Measurements from ENCODE around the gene ERCC5.

ERCC5 gene

DNA sequence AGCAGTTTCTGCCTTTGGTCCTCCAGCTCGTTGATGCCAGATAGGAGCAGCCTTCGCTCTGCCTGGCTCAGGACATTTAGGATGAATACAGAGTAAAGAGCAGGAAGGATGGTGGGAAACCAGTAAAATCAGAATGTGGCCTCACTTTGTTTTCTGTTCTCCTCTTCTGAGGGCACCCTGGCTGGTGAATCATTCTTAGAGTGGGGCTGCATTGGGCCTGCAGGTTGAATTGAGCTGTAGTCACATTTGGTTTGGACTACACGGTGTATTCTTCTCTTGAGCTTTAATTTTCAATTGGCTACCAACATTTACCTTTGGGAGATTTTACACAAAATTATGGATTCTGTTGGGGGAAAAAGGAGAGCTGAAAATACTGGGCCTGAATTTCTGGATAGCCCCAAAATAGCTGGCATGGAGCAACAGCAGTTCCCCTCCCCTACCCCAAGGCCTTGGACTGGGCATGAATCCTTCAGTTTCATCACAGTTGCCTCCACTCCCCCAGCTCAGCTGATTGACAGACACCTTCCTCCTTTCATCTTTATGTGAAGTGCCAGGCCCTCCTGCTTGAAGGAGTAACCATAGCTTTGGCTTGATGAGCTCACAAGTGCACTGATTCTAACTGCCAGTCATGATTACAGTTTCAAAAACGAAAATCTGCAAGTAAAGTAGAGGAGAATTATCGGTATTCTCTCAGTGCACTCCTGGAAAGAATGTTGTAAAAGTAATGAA, 24.3 kb downstream of the ERCC5 start:
- TF ChIP-seq, protein P1, sequence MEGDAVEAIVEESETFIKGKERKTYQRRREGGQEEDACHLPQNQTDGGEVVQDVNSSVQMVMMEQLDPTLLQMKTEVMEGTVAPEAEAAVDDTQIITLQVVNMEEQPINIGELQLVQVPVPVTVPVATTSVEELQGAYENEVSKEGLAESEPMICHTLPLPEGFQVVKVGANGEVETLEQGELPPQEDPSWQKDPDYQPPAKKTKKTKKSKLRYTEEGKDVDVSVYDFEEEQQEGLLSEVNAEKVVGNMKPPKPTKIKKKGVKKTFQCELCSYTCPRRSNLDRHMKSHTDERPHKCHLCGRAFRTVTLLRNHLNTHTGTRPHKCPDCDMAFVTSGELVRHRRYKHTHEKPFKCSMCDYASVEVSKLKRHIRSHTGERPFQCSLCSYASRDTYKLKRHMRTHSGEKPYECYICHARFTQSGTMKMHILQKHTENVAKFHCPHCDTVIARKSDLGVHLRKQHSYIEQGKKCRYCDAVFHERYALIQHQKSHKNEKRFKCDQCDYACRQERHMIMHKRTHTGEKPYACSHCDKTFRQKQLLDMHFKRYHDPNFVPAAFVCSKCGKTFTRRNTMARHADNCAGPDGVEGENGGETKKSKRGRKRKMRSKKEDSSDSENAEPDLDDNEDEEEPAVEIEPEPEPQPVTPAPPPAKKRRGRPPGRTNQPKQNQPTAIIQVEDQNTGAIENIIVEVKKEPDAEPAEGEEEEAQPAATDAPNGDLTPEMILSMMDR (IDR thresholded peaks at IDR 0.05; ENCODE audit: low read depth, low read length): no peak
- no peak overlapping the region for H3K4me3 ChIP-seq (replicated peaks in 1 of 2; ENCODE audit: low read depth in 2 of 2, low read length in 2 of 2)
- no peak for DNase-seq (ENCODE audit: low read depth in 2 of 2)

DNA sequence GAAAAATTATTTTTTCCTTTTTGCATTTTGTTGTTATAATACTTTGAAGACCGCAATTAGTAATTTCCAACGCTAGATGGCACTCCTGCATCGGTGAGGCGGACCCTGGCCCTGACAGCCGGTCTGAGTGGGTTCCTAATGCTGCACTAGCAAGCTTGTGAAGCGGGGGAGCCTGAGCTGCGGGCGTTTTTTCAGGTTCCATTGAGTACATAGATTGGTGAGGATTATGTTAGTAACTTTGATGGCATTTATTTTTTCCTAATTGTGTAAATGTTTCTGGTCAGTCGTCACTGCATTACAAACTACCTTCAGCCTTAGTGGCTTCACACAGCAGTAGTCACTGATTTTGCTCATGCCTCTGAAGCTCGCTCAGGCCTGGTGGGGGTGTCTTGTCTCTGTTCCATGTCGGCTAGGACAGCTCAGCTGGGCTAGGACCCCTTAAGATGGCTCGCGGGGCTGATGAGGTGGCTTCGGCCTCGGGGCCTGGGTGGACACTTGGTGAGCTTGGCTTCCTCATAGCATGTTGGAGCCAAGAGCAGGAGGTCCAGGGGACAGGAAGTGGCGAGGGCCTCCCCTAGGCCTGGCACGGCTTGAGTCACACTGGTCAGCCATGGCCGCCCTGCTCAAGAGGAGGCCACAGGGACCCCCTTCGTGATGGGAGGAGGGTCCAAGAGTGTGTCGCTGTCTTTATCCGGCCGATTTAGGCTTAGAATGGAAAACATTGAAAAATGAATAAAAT, 25.0 kb downstream of the ERCC5 start:
- H3K4me3 ChIP-seq (replicated peaks in 1 of 2; ENCODE audit: low read depth in 2 of 2, low read length in 2 of 2): no peak overlapping the region
- DNase-seq (ENCODE audit: low read depth in 2 of 2): peak; percentile 72 to 73
- TF ChIP-seq, protein P1 (IDR thresholded peaks at IDR 0.05; ENCODE audit: low read depth, low read length): peak; percentile 77

DNA sequence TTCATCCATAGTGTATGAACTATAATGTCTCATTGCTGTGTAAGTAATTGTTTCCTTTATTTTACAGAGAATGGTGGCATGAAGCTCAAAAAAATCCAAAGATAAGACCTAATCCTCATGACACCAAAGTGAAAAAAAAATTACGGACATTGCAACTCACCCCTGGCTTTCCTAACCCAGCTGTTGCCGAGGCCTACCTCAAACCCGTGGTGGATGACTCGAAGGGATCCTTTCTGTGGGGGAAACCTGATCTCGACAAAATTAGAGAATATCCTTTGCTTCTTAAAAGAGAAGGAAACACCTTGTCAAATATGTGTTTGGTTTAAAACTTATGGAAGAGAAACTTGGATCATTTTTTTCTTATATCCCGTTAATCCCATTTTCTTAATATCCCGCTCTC, 26.3 kb downstream of the ERCC5 start:
- no peak for DNase-seq (ENCODE audit: low read depth in 2 of 2)
- TF ChIP-seq, protein P1 (IDR thresholded peaks at IDR 0.05; ENCODE audit: low read depth, low read length): no peak

DNA sequence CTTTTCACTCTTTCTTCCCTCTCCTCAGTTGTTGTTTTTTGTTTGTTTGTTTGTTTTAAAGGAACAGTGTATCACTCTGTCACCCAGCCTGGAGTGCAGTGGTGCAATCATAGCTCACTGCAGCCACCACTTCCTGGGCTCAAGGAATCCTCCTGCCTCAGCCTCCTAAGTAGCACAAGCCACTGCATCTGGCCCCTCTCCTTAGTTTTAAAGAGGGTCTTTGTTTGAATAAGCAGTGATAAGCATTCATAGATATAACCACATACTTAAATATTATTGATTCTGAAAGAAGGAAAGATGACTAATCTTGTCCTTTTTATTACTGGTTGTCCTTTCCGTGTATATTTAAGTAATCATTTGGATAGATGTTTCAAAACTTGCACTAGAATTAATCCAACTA, 26.7 kb downstream of the ERCC5 start:
- no peak for DNase-seq (ENCODE audit: low read depth in 2 of 2)
- TF ChIP-seq, protein P1 (IDR thresholded peaks at IDR 0.05; ENCODE audit: low read depth, low read length): no peak
- H3K4me3 ChIP-seq (replicated peaks in 1 of 2; ENCODE audit: low read depth in 2 of 2, low read length in 2 of 2): no peak overlapping the region

More for the DNA sequence above, 26.3 kb downstream of the ERCC5 start:
- H3K4me3 ChIP-seq (replicated peaks in 1 of 2; ENCODE audit: low read depth in 2 of 2, low read length in 2 of 2): no peak overlapping the region

DNA sequence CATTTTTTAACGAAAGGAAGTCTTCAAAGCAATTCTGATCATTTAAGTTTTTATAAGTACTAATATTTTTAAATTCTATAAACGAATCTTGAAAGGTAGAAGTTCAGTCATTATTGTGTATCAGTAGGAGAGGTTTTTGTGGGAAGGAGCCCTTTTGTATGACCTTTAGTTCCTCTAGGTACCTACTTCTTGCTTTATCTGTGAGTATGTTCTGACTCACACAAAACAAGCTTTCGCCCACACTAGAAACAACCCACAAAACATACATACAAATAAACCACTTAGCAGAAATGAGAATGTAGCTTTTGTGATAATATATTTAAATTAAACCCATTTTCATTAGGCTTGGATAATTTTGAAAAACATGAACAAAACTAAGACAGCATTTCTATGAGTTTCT, 27.8 kb downstream of the ERCC5 start:
- DNase-seq (ENCODE audit: low read depth in 2 of 2): peak; percentile 29 to 54
- TF ChIP-seq, protein P1 (IDR thresholded peaks at IDR 0.05; ENCODE audit: low read depth, low read length): no peak
- no peak overlapping the region for H3K4me3 ChIP-seq (replicated peaks in 1 of 2; ENCODE audit: low read depth in 2 of 2, low read length in 2 of 2)

DNA sequence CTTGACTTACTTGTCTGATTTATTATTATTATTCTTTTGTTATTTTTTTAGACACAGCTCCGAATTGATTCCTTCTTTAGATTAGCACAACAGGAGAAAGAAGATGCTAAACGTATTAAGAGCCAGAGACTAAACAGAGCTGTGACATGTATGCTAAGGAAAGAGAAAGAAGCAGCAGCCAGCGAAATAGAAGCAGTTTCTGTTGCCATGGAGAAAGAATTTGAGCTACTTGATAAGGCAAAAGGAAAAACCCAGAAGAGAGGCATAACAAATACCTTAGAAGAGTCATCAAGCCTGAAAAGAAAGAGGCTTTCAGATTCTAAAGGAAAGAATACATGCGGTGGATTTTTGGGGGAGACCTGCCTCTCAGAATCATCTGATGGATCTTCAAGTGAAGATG, 29.4 kb downstream of the ERCC5 start:
- DNase-seq (ENCODE audit: low read depth in 2 of 2): no peak
- TF ChIP-seq, protein P1 (IDR thresholded peaks at IDR 0.05; ENCODE audit: low read depth, low read length): no peak
- H3K4me3 ChIP-seq (replicated peaks in 1 of 2; ENCODE audit: low read depth in 2 of 2, low read length in 2 of 2): no peak overlapping the region

Measured in cardiac fibroblast (primary cell).